ENCODE results near the gene USP50. TPM values are rescaled to one million over a fixed set of nuclear protein-coding genes. Genes with fewer than 3 reads are reported as not detected.
"Not testable (repeated sequence)": the region's sequence is repeated elsewhere in the genome, so short reads cannot be mapped to it uniquely, and the experiment has no call there.

The USP50 gene
- total RNA-seq, 2 experiments from 2014 or later, result not detected

DNA sequence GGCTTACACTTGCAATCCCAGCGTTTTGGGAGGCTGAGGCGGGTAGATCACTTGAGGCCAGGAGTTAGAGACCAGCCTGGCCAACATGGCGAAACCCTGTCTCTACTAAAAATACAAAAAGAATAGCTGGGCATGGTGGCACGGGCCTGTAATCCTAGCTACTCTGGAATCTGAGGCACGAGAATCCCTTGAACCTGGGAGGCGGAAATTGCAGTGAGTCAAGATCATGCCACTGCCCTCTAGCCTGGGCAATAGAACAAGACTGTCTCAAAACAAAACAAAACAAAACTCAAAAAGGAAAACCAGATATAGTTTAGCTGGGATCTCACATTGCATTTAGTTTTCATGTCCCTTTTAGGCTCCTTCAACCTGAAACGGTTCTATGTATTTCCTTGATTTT, 2.9 kb upstream of the USP50 start:
- no peaks in the 10 kb centered on the region for H3K27me3 Mint-ChIP-seq (ENCODE audit: low read depth)
- CTCF ChIA-PET, result interaction anchor here (0.6 to 0.9 kb wide), 2 partner anchors 15 to 105 kb away, joined by 3 to 4 read pairs; no protein-coding TSS in a partner anchor
- H3K4me3 Mint-ChIP-seq, result no peak overlapping the region
- H3K4me1 Mint-ChIP-seq (ENCODE audit: low read depth), result no peaks in the 10 kb centered on the region
- H3K36me3 Mint-ChIP-seq (ENCODE audit: low read depth), result no peaks in the 10 kb centered on the region
- no peak overlapping the region for H3K27ac Mint-ChIP-seq
- no peak for DNase-seq
- H3K9me3 Mint-ChIP-seq, result no peaks in the 10 kb centered on the region
- intact Hi-C loops (cut with micrococcal nuclease), result no loop called here

DNA sequence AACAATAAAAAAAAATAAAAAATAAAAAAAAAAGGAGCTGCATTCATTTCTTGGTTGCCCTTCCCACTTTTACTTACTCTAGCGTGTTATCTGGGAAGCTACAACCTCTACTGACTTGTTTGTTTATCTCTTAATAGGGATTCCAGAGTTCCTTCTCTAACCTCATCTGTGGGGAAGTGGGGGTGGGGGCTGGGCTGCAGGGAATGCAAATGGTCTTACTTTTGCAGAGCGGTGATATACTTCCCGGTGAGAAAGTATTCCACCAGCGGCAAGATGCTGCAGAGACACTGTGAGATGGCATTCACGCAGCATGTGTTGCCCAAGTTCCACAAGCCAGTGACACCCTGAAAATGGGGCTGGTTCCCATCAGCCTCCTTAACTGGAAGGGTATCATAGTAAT, 2.1 kb downstream of the USP50 start:
- no peaks in the 10 kb centered on the region for H3K36me3 Mint-ChIP-seq (ENCODE audit: low read depth)
- no peaks in the 10 kb centered on the region for H3K9me3 Mint-ChIP-seq
- H3K4me3 Mint-ChIP-seq, result no peak overlapping the region
- intact Hi-C loops (cut with micrococcal nuclease), result no loop called here
- DNase-seq, result no peak
- no peaks in the 10 kb centered on the region for H3K4me1 Mint-ChIP-seq (ENCODE audit: low read depth)
- H3K27ac Mint-ChIP-seq, result no peak overlapping the region
- CTCF ChIA-PET, result interaction anchor here (0.6 to 0.7 kb wide), 2 partner anchors 16 to 40 kb away, joined by 3 read pairs; no protein-coding TSS in a partner anchor
- peaks cover 2% of the 10 kb centered on the region for H3K27me3 Mint-ChIP-seq (ENCODE audit: low read depth)

DNA sequence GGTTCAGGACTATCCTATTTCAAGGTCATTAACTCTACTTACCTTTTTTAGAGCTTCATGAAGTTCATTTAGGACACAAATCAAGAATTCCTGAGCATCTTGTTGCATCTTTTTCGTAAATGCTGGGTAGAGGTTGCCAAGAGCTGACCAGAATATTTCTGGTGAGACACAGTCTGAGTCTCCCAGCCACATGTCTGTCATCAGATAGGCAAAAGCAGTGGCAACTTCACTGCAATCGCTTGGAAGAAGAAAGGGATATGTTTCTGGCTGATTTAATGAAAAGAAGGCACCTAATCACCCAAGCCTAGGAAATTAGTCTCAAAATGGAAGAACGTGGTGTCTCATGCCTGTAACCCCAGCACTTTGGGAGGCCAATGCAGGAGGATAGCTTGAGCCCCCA, 2.9 kb downstream of the USP50 start:
- H3K4me1 Mint-ChIP-seq (ENCODE audit: low read depth), result no peaks in the 10 kb centered on the region
- H3K27ac Mint-ChIP-seq, result no peak overlapping the region
- CTCF ChIA-PET, result interaction anchor here (0.6 kb wide), 2 partner anchors 13 to 39 kb away, joined by 3 read pairs; no protein-coding TSS in a partner anchor
- no peak for DNase-seq
- H3K4me3 Mint-ChIP-seq, result no peak overlapping the region
- intact Hi-C loops (cut with micrococcal nuclease), result no loop called here
- H3K27me3 Mint-ChIP-seq (ENCODE audit: low read depth), result peaks cover 2% of the 10 kb centered on the region
- no peaks in the 10 kb centered on the region for H3K36me3 Mint-ChIP-seq (ENCODE audit: low read depth)
- H3K9me3 Mint-ChIP-seq, result no peaks in the 10 kb centered on the region

DNA sequence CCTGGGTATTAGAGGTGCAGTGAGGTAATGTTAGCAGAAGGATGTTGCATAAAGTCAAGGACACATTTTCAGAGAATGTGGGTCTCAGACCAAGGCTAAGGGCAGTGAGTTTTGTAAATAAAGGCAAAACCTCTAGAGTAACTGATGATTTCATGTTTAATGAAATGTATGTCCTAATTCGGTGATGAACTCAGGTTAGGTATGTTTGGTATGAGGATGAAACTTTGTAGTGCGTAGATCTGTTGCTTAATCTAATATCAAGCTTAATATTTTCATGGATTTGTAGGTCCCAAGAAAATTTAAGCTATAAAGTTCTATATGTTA, 3.6 kb downstream of the USP50 start:
- no peaks in the 10 kb centered on the region for H3K9me3 Mint-ChIP-seq
- peaks cover 2% of the 10 kb centered on the region for H3K27me3 Mint-ChIP-seq (ENCODE audit: low read depth)

DNA sequence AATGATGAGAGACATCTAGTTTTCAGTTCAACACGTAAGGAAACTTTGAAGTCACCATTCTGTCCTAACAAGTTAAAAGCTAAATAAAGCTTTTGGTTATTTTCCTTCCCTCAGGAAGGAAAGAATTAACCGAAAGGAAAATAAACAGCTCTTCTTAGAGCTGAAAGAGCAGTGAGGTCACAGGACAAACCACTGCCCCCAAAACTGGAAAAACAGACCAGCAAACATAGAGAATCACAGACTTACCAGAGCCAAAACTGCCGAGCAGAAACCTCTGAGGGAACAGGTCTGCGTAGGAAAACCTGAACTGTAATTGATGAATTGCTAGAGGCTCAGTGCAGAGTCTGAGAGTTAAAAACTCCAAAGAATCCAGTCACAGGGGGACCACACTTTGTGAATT, 14.7 kb downstream of the USP50 start:
- CTCF ChIA-PET, result no interaction called here
- intact Hi-C loops (cut with micrococcal nuclease), result no loop called here
- Mint-ChIP-seq H3K36me3 (ENCODE audit: low read depth) (no peaks in the 10 kb centered on the region), H3K27me3 (ENCODE audit: low read depth) (peaks cover 2% of the 10 kb centered on the region), H3K4me1 (ENCODE audit: low read depth) (no peaks in the 10 kb centered on the region), H3K9me3 (no peaks in the 10 kb centered on the region), H3K4me3 (no peak overlapping the region), H3K27ac (no peak overlapping the region)
- DNase-seq, result no peak

More for the DNA sequence above, 3.6 kb downstream of the USP50 start:
- Mint-ChIP-seq H3K36me3 (ENCODE audit: low read depth) (no peaks in the 10 kb centered on the region), H3K4me3 (no peak overlapping the region), H3K4me1 (ENCODE audit: low read depth) (no peaks in the 10 kb centered on the region), H3K27ac (no peak overlapping the region)
- intact Hi-C loops (cut with micrococcal nuclease), result no loop called here
- DNase-seq, result no peak
- CTCF ChIA-PET, result interaction anchor here (0.6 kb wide), 1 partner anchor 12 kb away, joined by 3 read pairs; no protein-coding TSS in a partner anchor

DNA sequence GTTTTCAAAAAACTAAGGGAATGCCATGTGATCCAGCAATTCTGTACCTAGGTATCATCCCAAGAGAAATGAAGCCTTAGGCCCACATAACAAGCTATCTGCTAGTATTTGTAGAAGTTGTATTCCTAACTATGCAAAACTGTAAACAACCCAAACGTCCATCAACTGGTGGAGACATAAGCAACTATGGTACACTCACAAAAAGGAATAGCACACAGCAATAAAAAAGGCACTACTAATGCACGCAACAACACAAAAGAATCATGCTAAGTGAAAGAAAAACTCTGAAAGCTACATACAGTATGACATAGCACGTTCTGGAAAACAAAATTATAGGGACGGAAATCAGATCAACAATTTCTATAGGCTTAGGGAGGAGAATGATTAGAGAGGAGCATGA, 15.3 kb downstream of the USP50 start:
- intact Hi-C loops (cut with micrococcal nuclease), result no loop called here
- no peak for DNase-seq
- H3K27ac Mint-ChIP-seq, result no peak overlapping the region
- peaks cover 2% of the 10 kb centered on the region for H3K27me3 Mint-ChIP-seq (ENCODE audit: low read depth)
- no peaks in the 10 kb centered on the region for H3K36me3 Mint-ChIP-seq (ENCODE audit: low read depth)
- H3K4me1 Mint-ChIP-seq (ENCODE audit: low read depth), result no peaks in the 10 kb centered on the region
- CTCF ChIA-PET, result interaction anchor here (0.6 kb wide), 3 partner anchors 12 to 190 kb away, joined by 3 to 4 read pairs (median 3); no protein-coding TSS in a partner anchor
- H3K9me3 Mint-ChIP-seq, result no peaks in the 10 kb centered on the region
- H3K4me3 Mint-ChIP-seq, result no peak overlapping the region

DNA sequence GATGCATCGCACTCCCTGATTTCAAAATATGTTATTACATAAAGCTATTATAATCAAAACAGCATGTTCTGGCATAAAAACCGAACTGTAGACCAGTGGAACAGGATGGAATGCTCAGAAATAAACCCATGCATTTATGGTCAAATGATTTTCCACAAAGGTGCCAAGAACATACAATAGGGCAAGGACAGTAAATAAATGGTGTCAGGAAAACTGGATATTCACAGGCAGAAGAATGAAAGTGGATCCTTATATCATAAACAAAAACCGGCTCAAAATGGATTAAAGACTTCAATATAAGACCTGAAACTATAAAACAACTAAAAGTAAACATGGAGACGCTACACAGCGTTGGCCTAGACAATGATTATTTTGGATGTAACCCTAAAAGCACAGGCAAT, 22.6 kb downstream of the USP50 start:
- DNase-seq, result no peak
- intact Hi-C loops (cut with micrococcal nuclease), result no loop called here
- Mint-ChIP-seq H3K36me3 (ENCODE audit: low read depth) (no peaks in the 10 kb centered on the region), H3K4me1 (ENCODE audit: low read depth) (no peaks in the 10 kb centered on the region), H3K4me3 (no peak overlapping the region), H3K9me3 (no peaks in the 10 kb centered on the region), H3K27ac (no peak overlapping the region), H3K27me3 (ENCODE audit: low read depth) (no peaks in the 10 kb centered on the region)
- CTCF ChIA-PET, result no interaction called here

DNA sequence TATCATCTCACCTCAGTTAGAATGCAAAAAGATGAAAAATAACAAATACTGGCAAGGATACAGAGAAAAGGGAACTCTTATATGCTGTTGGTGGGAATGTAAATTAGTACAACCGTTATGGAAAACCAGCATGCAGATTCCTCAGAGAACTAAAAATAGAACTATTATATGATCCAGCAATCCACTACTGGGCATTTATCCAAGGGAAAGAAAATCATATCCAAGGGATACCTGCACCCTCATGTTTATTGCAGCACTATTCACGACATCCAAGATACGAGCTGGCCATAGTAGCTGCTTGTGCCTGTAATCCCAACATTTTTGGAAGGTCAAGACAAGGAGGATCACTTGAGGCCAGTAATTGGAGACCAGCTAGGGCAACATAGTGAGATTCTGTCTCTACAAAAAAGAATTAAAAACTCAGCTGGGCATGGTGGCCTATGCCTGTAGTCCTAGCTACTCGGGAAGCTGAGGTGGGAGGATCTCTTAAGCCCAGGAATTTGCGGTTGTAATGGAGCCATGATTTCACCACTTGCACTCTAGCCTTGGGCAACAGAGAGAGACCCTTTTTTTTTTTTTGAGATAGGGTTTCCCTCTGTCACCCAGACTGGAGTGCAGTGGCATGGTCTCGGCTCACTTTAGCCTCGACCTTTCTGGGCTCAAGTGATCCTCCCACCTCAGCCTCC, 26.6 kb downstream of the USP50 start:
- CTCF ChIA-PET, result no interaction called here
- Mint-ChIP-seq H3K27me3 (ENCODE audit: low read depth) (no peaks in the 10 kb centered on the region), H3K9me3 (peaks cover 9% of the 10 kb centered on the region), H3K4me1 (ENCODE audit: low read depth) (no peaks in the 10 kb centered on the region), H3K27ac (no peak overlapping the region), H3K36me3 (ENCODE audit: low read depth) (no peaks in the 10 kb centered on the region), H3K4me3 (no peak overlapping the region)
- intact Hi-C loops (cut with micrococcal nuclease), result no loop called here
- DNase-seq, result no peak

DNA sequence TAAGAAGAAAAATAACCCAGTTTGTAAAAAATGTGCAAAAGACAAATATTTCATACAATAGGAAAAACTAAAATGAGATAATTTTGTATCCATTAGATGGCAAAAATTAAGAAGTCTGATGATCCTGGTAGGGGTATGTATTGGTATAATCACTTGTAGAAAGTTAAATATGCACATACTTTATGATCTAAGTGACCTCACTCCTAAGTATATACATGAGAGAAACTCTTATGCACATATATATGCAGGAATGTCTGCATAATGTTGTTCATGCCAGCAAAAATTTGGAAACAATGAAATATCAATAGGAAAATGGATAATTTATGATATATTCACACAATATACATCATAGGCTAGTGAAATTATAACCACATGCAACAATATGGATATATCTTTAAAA, 33.5 kb downstream of the USP50 start:
- Mint-ChIP-seq H3K4me3 (no peak overlapping the region), H3K9me3 (peaks cover 7% of the 10 kb centered on the region)

DNA sequence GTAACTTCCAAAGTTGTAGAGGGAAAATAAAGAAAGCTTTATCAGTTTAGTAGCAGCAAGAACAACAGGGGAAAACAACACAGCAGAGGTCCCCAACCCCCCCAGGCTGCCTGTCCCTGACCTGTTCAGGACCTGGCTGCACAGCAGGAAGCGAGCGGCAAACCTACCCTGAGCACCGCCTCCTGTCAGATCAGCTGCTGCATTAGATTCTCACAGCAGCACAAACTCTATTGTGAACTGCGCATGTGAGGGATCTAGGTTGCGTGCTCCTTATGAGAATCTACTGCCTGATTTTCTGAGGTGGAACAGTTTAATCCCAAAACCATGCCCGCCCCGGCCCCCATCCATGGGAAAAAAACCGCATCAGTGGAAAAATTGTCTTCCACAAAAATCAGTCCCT, 40.3 kb downstream of the USP50 start:
- CTCF ChIA-PET, result no interaction called here
- no peak overlapping the region for H3K27ac Mint-ChIP-seq
- H3K36me3 Mint-ChIP-seq (ENCODE audit: low read depth), result peaks cover 8% of the 10 kb centered on the region
- DNase-seq, result no peak
- intact Hi-C loops (cut with micrococcal nuclease), result loop anchor here (5.0 kb wide), 1 partner anchor 56 kb away; no protein-coding TSS in a partner anchor
- no peaks in the 10 kb centered on the region for H3K4me1 Mint-ChIP-seq (ENCODE audit: low read depth)
- H3K27me3 Mint-ChIP-seq (ENCODE audit: low read depth), result no peaks in the 10 kb centered on the region
- no peak overlapping the region for H3K4me3 Mint-ChIP-seq
- no peaks in the 10 kb centered on the region for H3K9me3 Mint-ChIP-seq

More for the DNA sequence above, 33.5 kb downstream of the USP50 start:
- no peaks in the 10 kb centered on the region for H3K36me3 Mint-ChIP-seq (ENCODE audit: low read depth)
- no peaks in the 10 kb centered on the region for H3K27me3 Mint-ChIP-seq (ENCODE audit: low read depth)
- intact Hi-C loops (cut with micrococcal nuclease), result no loop called here
- H3K27ac Mint-ChIP-seq, result no peak overlapping the region
- no peaks in the 10 kb centered on the region for H3K4me1 Mint-ChIP-seq (ENCODE audit: low read depth)
- CTCF ChIA-PET, result no interaction called here
- no peak for DNase-seq

DNA sequence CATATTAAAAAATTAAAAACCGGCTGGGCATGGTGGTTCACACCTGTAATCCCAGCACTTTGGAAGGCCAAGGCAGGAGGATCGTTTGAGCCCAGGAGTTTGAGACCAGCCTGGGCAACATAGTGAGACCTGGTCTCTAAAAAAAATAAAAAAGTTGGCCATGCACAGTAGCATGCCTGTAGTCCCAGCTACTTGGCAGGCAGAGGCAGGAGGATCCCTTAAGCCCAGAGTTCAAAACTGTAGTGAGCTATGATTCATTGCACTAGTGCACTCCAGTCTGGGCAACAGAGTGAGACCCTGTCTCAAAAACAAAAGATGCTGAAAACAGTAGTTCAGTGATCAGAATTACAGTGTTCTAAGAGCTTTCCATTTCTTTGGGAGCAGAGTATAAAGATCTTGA, 40.8 kb downstream of the USP50 start:
- H3K4me3 Mint-ChIP-seq; DNase-seq; H3K27me3 Mint-ChIP-seq (ENCODE audit: low read depth); H3K36me3 Mint-ChIP-seq (ENCODE audit: low read depth); H3K4me1 Mint-ChIP-seq (ENCODE audit: low read depth); H3K27ac Mint-ChIP-seq; H3K9me3 Mint-ChIP-seq; CTCF ChIA-PET: not testable (repeated sequence)
- intact Hi-C loops (cut with micrococcal nuclease), result loop anchor here (5.0 kb wide), 1 partner anchor 57 kb away; no protein-coding TSS in a partner anchor

DNA sequence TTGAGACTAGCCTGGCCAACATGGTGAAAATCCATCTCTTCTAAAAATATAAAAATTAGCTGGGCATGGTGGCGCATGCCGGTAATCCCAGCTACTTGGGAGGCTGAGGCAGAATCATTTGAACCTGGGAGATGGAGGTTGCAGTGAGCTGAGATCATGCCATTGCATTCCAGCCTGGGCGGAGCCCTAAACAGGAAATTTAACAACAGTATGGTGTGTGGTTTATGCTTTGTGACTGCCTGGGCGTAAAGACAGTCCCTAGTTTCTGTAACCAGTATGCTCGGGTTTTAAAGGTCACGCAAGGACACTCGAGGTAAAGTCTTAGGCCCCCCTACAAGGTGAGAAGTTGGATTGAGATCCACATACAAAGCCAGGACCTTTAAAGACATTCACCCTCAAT, 43.3 kb downstream of the USP50 start:
- intact Hi-C loops (cut with micrococcal nuclease), result no loop called here
- Mint-ChIP-seq H3K4me1 (ENCODE audit: low read depth) (no peaks in the 10 kb centered on the region), H3K27me3 (ENCODE audit: low read depth) (no peaks in the 10 kb centered on the region), H3K4me3 (no peak overlapping the region), H3K9me3 (no peaks in the 10 kb centered on the region), H3K27ac (no peak overlapping the region), H3K36me3 (ENCODE audit: low read depth) (peaks cover 15% of the 10 kb centered on the region)
- DNase-seq, result no peak
- CTCF ChIA-PET, result no interaction called here

DNA sequence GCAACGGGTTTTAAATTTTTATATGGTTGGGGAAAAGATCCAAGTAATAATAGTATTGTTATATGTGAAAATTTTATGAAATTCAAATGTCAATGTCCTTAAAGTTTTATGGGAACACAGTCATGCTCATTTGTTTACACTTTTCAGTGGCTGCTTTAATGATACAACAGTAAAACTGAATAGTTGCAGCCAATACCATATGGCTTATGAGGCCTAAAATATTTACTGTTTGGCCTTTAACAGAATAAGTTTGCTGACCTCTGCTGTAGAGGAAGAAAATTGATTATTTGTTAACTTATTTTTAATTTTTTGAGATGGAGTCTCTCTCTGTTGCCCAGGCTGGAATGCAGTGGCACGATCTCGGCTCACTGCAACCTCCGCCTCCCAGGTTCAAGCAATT, 44.7 kb downstream of the USP50 start:
- no peaks in the 10 kb centered on the region for H3K27me3 Mint-ChIP-seq (ENCODE audit: low read depth)
- H3K4me1 Mint-ChIP-seq (ENCODE audit: low read depth), result no peaks in the 10 kb centered on the region
- H3K9me3 Mint-ChIP-seq, result no peaks in the 10 kb centered on the region
- CTCF ChIA-PET, result no interaction called here
- H3K4me3 Mint-ChIP-seq, result no peak overlapping the region
- peaks cover 19% of the 10 kb centered on the region for H3K36me3 Mint-ChIP-seq (ENCODE audit: low read depth)
- H3K27ac Mint-ChIP-seq, result no peak overlapping the region
- no peak for DNase-seq
- intact Hi-C loops (cut with micrococcal nuclease), result no loop called here

Data from activated naive CD4-positive, alpha-beta T cell treated with anti-CD3 and anti-CD28 coated beads for 36 hours (primary cell).